OCI-LY1 (cell line): Measurements from ENCODE around the gene RPH3AL.

Experiments
- H2AFZ ChIP-seq: fragments of 200-600 bp; sonication (generic), shearing (Covaris generic); 2 replicates; pipeline ENCODE4 v1.6.0; 2014; ENCODE audit warnings: antibody characterized with exemption, mild to moderate bottlenecking, low read length
- H3F3A ChIP-seq: fragments of 200-600 bp; sonication (generic), shearing (Covaris generic); 2 replicates; pipeline ENCODE4 v1.6.0; 2014; ENCODE audit warnings: mild to moderate bottlenecking, antibody characterized with exemption, low read length, moderate library complexity; ENCODE audit not compliant: insufficient read depth
- H3K27ac ChIP-seq: fragments of 200-600 bp; sonication (generic); 2 replicates; pipeline ENCODE4 v1.5.1; 2014; ENCODE audit warnings: low read length, mixed run types, mild to moderate bottlenecking, low read depth; ENCODE audit not compliant: poor library complexity, severe bottlenecking
- H3K27me3 ChIP-seq: fragments of 200-600 bp; sonication (generic); 2 replicates; pipeline ENCODE4 v1.6.0; 2014; ENCODE audit warnings: antibody characterized with exemption, mild to moderate bottlenecking, low read length, moderate library complexity; ENCODE audit not compliant: insufficient read depth
- H3K36me3 ChIP-seq: fragments of 200-600 bp; sonication (generic); 2 replicates; pipeline ENCODE4 v1.6.1; 2014; ENCODE audit warnings: mild to moderate bottlenecking, antibody characterized with exemption, low read length, moderate library complexity, mixed read lengths; ENCODE audit not compliant: insufficient read depth
- H3K4me1 ChIP-seq: fragments of 200-600 bp; sonication (generic); 2 replicates; pipeline ENCODE4 v1.5.1; 2014; ENCODE audit warnings: mild to moderate bottlenecking, low read length, moderate library complexity; ENCODE audit not compliant: insufficient read depth, severe bottlenecking
- H3K4me2 ChIP-seq: fragments of 200-600 bp; sonication (generic), shearing (Covaris generic); 2 replicates; pipeline ENCODE4 v1.6.1; 2014; ENCODE audit warnings: low read length
- H3K4me3 ChIP-seq: fragments of 200-600 bp; sonication (generic); 2 replicates; pipeline ENCODE4 v1.5.1; 2014; ENCODE audit warnings: low read length, low read depth, mild to moderate bottlenecking, mixed read lengths; ENCODE audit not compliant: poor library complexity, severe bottlenecking
- H3K79me2 ChIP-seq: fragments of 200-600 bp; shearing (Covaris generic); 2 replicates; pipeline ENCODE4 v1.6.1; 2016; ENCODE audit warnings: mixed run types, low read length, mixed read lengths; ENCODE audit not compliant: insufficient read depth
- H3K9ac ChIP-seq: fragments of 200-600 bp; sonication (generic), shearing (Covaris generic); 2 replicates; pipeline ENCODE4 v1.6.1; 2014; ENCODE audit warnings: mild to moderate bottlenecking, low read length, mixed read lengths
- H3K9me2 ChIP-seq: fragments of 200-600 bp; sonication (generic), shearing (Covaris generic); 2 replicates; pipeline ENCODE4 v1.6.1; 2014; ENCODE audit warnings: low read depth, mild to moderate bottlenecking, low read length, mixed read lengths
- H3K9me3 ChIP-seq: fragments of 200-600 bp; shearing (Covaris generic); 2 replicates; pipeline ENCODE4 v1.6.1; 2014; ENCODE audit warnings: low read length, mixed read lengths
- H4K20me1 ChIP-seq: fragments of 200-600 bp; sonication (generic), shearing (Covaris generic); 2 replicates; pipeline ENCODE4 v1.6.0; 2016; ENCODE audit warnings: mild to moderate bottlenecking, low read length; ENCODE audit not compliant: insufficient read depth
- EZH2 ChIP-seq: fragments of 200-600 bp; sonication (generic), shearing (Covaris generic); IDR thresholded peaks from 2 replicates; pipeline ENCODE4 v1.8.0; 2017; ENCODE audit warnings: borderline replicate concordance, mixed run types, mild to moderate bottlenecking, antibody characterized with exemption, low read length, moderate library complexity, mixed read lengths
- TF ChIP-seq, protein P1 (sequence below): fragments of 200-600 bp; sonication (generic), shearing (Covaris generic); IDR thresholded peaks from 2 replicates; pipeline ENCODE4 v1.5.1; 2017; ENCODE audit warnings: mild to moderate bottlenecking, antibody characterized with exemption, low read length, moderate library complexity, mixed read lengths

The RPH3AL gene

DNA sequence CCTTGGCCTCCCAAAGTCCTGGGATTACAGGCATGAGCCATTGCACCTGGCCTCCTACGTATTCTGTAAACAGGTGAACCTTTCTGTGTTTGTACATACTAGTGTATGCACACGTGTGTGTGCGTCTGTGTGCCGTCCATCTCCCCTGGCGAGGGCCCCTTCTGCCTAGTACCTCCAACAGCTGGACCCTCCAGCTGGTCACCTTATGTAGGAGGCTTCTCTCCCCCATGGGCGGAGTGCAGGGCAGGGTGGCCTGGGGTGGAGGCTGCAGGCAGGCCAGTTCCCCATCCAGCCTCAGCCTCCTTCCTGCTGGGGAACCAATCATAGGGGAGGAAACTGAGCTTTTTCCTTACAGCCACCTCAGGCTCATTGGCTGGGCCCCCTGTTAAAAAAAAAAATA lies 146.8 kb downstream of the RPH3AL start:
- TF ChIP-seq, protein P1, sequence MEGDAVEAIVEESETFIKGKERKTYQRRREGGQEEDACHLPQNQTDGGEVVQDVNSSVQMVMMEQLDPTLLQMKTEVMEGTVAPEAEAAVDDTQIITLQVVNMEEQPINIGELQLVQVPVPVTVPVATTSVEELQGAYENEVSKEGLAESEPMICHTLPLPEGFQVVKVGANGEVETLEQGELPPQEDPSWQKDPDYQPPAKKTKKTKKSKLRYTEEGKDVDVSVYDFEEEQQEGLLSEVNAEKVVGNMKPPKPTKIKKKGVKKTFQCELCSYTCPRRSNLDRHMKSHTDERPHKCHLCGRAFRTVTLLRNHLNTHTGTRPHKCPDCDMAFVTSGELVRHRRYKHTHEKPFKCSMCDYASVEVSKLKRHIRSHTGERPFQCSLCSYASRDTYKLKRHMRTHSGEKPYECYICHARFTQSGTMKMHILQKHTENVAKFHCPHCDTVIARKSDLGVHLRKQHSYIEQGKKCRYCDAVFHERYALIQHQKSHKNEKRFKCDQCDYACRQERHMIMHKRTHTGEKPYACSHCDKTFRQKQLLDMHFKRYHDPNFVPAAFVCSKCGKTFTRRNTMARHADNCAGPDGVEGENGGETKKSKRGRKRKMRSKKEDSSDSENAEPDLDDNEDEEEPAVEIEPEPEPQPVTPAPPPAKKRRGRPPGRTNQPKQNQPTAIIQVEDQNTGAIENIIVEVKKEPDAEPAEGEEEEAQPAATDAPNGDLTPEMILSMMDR: no peak
- no peak for TF ChIP-seq EZH2
- no peaks in the 10 kb centered on the region for H3K9me2 ChIP-seq
- no peaks in the 10 kb centered on the region for H4K20me1 ChIP-seq
- H3K27ac ChIP-seq: no peak overlapping the region
- H3K79me2 ChIP-seq: no peaks in the 10 kb centered on the region
- no peaks in the 10 kb centered on the region; the same call in 1 of the 2 replicates for H3K36me3 ChIP-seq
- H2AFZ ChIP-seq: no peak overlapping the region
- no peaks in the 10 kb centered on the region for H3K4me1 ChIP-seq
- H3K27me3 ChIP-seq: no peaks in the 10 kb centered on the region; the same call in 1 of the 2 replicates
- H3K4me3 ChIP-seq: no peak overlapping the region
- H3K9me3 ChIP-seq: no peaks in the 10 kb centered on the region
- no peak overlapping the region for H3K9ac ChIP-seq
- H3F3A ChIP-seq: no peaks in the 10 kb centered on the region
- no peak overlapping the region for H3K4me2 ChIP-seq

- Histone ChIP-seq H2AFZ (no peak overlapping the region), H4K20me1 (no peaks in the 10 kb centered on the region), H3K79me2 (no peaks in the 10 kb centered on the region), H3K9ac (no peak overlapping the region), H3K9me2 (no peaks in the 10 kb centered on the region), H3K27ac (no peak overlapping the region), H3K27me3 (no peaks in the 10 kb centered on the region; the same call in 1 of the 2 replicates), H3K4me1 (no peaks in the 10 kb centered on the region), H3K36me3 (no peaks in the 10 kb centered on the region; the same call in 1 of the 2 replicates), H3K4me2 (no peak overlapping the region), H3K4me3 (no peak overlapping the region), H3F3A (no peaks in the 10 kb centered on the region), H3K9me3 (no peaks in the 10 kb centered on the region)
- TF ChIP-seq, protein P1: no peak
- TF ChIP-seq EZH2: no peak
Measured at GRCh38 chr17:205148-205669, 147.4 kb downstream of the RPH3AL start.

DNA sequence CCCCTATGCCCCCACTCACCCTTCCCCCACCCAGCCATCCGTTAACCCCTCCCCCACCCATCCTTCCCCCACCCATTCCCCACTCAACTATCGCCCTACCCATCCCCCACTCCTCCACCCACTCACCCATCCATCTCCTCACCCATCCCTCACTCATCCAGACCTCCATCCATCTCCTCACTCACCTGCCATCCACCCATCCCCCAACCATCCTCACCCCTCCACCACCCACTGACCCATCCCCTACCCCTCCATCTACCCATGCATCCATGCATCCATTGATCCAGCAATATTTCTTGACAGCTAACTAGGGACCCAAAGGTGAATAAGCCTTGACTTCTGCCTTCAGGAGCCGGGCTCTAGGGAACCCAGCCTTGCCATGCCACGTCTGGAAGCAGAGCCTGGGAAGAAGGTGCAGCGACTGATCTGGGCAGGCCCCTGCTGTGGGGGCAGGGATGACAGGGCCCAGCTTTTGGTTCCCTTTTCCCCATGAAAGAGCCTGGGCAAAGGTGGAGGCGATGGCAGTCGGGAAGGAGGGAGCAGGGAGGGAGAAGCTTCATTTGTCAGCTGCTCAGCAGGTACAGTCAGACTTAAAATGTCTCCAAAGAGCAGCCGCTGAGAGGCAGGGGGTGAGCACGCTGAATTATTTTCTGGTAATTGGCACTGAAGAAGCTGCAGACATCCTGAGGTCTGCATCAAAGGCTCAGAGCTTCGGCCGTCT lies 148.0 kb downstream of the RPH3AL start:
- H4K20me1 ChIP-seq: no peaks in the 10 kb centered on the region
- no peaks in the 10 kb centered on the region for H3K9me2 ChIP-seq
- no peaks in the 10 kb centered on the region; the same call in 1 of the 2 replicates for H3K27me3 ChIP-seq
- no peak overlapping the region for H3K4me3 ChIP-seq
- no peaks in the 10 kb centered on the region; the same call in 1 of the 2 replicates for H3K36me3 ChIP-seq
- H3K4me2 ChIP-seq: no peak overlapping the region
- no peaks in the 10 kb centered on the region for H3K4me1 ChIP-seq
- H3K9ac ChIP-seq: no peak overlapping the region
- no peaks in the 10 kb centered on the region for H3K9me3 ChIP-seq
- no peak overlapping the region for H3K27ac ChIP-seq
- no peak overlapping the region for H2AFZ ChIP-seq
- TF ChIP-seq, protein P1: no peak
- no peak for TF ChIP-seq EZH2
- no peaks in the 10 kb centered on the region for H3K79me2 ChIP-seq
- H3F3A ChIP-seq: no peaks in the 10 kb centered on the region
